Measurements from ENCODE around the gene EHF. TPM values are rescaled to one million over a fixed set of nuclear protein-coding genes. Genes with fewer than 3 reads are reported as not detected.

Gene EHF
- total and polyA plus RNA-seq, 9 of the 15 experiments (the other 6 are each of a cell fraction or from before 2014, with no cell fraction given): 0.04 to 0.54 (median 0.37) TPM

GRCh38 chr11:34642873-34643272, 22.0 kb downstream of the EHF start:
- Histone ChIP-seq H3K4me1 (replicated peaks in 1 of 2; ENCODE audit: control insufficient read depth in 2 of 2, insufficient read depth in 2 of 2, low read length in 2 of 2) (peaks cover 5 to 6% of the 10 kb centered on the region in 2 experiments; a peak in 4 of 5 replicates), H3K9me1 (ENCODE audit: control insufficient read depth, insufficient read depth, low read length) (no peaks in the 10 kb centered on the region), H3K4me2 (ENCODE audit: insufficient read depth, low read length) (no peak overlapping the region), H4K20me1 (replicated peaks; ENCODE audit: control insufficient read depth, insufficient read depth, low read length) (no peaks in the 10 kb centered on the region), H3K79me2 (ENCODE audit: control insufficient read depth, insufficient read depth, low read length) (no peaks in the 10 kb centered on the region), H3K36me3 (ENCODE audit: control insufficient read depth, insufficient read depth, low read length) (no peaks in the 10 kb centered on the region), H3K9me3 (replicated peaks; ENCODE audit: control insufficient read depth, insufficient read depth, low read depth, low read length) (no peaks in the 10 kb centered on the region), H3K4me3 (no peak overlapping the region), H3K27me3 (ENCODE audit: control insufficient read depth in 2 of 2, insufficient read depth in 2 of 2, low read length in 2 of 2) (no peaks in the 10 kb centered on the region), H2AFZ (ENCODE audit: low read depth, low read length) (peak overlapping the region; percentile 1; the same call in 1 of the 2 replicates), H3K27ac (ENCODE audit: extremely low read depth, low read depth, low read length) (no peak overlapping the region), H3K9ac (ENCODE audit: insufficient read depth in 1 of 2, low read depth in 2 of 2, low read length in 2 of 2) (no peak overlapping the region)
- 60% methylated on average over 4 of the region's 6 CpGs for WGBS (ENCODE audit: insufficient coverage, low coverage, missing lambda C conversion rate)
- TF ChIP-seq ZEB2 (IDR thresholded peaks at IDR 0.05) (no peak), MCM3 (IDR thresholded peaks at IDR 0.05) (peak; percentile 61; the same call in 1 of the 2 replicates), ZNF717 (CRISPR knock-in tag; IDR thresholded peaks at IDR 0.05) (no peak), ZNF318 (IDR thresholded peaks at IDR 0.05; ENCODE audit: borderline replicate concordance in 1 of 2, low read depth in 1 of 2) (no peak), ARID1B (IDR thresholded peaks at IDR 0.05) (0 out of 2 replicates have a peak, but pooled peaks have one; percentile 13), PKNOX1 (IDR thresholded peaks at IDR 0.05) (0 out of 2 replicates have a peak, but pooled peaks have one; percentile 14)
- ChIA-PET POLR2A (interaction anchor here (0.7 to 4.3 kb wide), 3 partner anchors 9 to 17 kb away, joined by 3 to 17 read pairs (median 3); no protein-coding TSS in a partner anchor), CTCF (ENCODE audit: low intra/inter-chr PET ratio) (no interaction called here)
- ATAC-seq (no peak), DNase-seq (ENCODE audit: extremely low read depth in 1 of 4, low spot score in 3 of 4) (no peak), FAIRE-seq (no peak)
- intact Hi-C loops (cut with micrococcal nuclease): no loop called here
- in situ Hi-C loops (cut with MboI): no loop called here
- no TSS peak for BruUV-seq (replicated peaks)

All from K562 (cell line).